ENCODE measurements around the gene LYST. TPM values are rescaled to one million over a fixed set of nuclear protein-coding genes. Genes with fewer than 3 reads are reported as not detected.

The LYST gene
- total and polyA plus RNA-seq, 10 of the 15 experiments (the other 5 are each of a cell fraction or from before 2014, with no cell fraction given) = 3.3 to 28.1 (median 5.6) TPM

DNA sequence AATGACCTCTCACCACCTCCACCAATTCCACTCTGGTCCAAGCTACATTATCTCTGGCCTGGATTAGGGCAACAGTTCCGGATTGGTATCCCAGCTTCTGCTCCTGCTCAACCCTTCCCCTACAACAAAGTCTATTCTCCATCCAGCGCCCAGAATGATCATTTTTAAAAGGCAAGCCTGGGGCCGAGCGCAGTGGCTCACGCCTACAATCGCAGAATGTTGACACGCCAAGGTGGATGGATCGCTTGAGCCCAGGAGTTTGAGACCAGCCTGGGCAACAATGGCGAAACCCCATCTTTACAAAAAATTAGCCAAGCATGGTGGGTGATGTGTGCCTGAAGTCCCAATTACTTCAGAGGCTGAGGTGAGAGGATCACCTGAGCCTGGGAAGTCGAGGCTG is 2.2 kb downstream of the LYST start:
- SMC1A ChIA-PET (ENCODE audit: uncharacterized antibody, unreplicated experiment) = interaction anchor here (1.0 to 8.5 kb wide), 16 partner anchors 11 to 106 kb away, joined by 3 to 84 read pairs (median 10); no protein-coding TSS in a partner anchor
- CTCF ChIA-PET = interaction anchor here (0.6 to 5.0 kb wide), 5 partner anchors 21 to 107 kb away, joined by 3 to 62 read pairs (median 13); no protein-coding TSS in a partner anchor
- H3K9me3 ChIP-seq (replicated peaks; ENCODE audit: control insufficient read depth, insufficient read depth, low read length) = no peaks in the 10 kb centered on the region
- H3K79me2 ChIP-seq (ENCODE audit: control insufficient read depth, insufficient read depth, low read length) = peaks cover 13% of the 10 kb centered on the region
- intact Hi-C loops (cut with micrococcal nuclease; ENCODE audit: unreplicated experiment) = loop anchor here (10.0 kb wide), 1 partner anchor 280 kb away; the partner anchor contains the start of gene GPR137B
- peaks cover 5% of the 10 kb centered on the region; the same call in 1 of the 2 replicates for H3K4me1 ChIP-seq (ENCODE audit: control insufficient read depth, insufficient read depth, low read length)
- no peak for ATAC-seq
- H4K20me1 ChIP-seq (ENCODE audit: control insufficient read depth, insufficient read depth) = no peaks in the 10 kb centered on the region
- H3K9ac ChIP-seq (ENCODE audit: control insufficient read depth, insufficient read depth, low read length) = no peak overlapping the region
- no peaks in the 10 kb centered on the region for H3K27me3 ChIP-seq (replicated peaks in 1 of 2; ENCODE audit: control insufficient read depth in 2 of 2, insufficient read depth in 2 of 2, low read length in 1 of 2)
- WGBS (ENCODE audit: insufficient coverage, insufficient replicate concordance, low lambda C conversion rate, missing lambda C conversion rate) = 93% methylated on average over 10 of the region's 10 CpGs
- POLR2A ChIA-PET = interaction anchor here (0.6 to 1.2 kb wide), 2 partner anchors 11 to 14 kb away, joined by 3 to 4 read pairs; no protein-coding TSS in a partner anchor
- no peak for FAIRE-seq
- in situ Hi-C loops (cut with MboI) = no loop called here
- H3K27ac ChIP-seq (ENCODE audit: control insufficient read depth, insufficient read depth) = no peak overlapping the region
- H3K4me2 ChIP-seq (ENCODE audit: control insufficient read depth, insufficient read depth) = no peak overlapping the region; the same call in 1 of the 2 replicates
- no peaks in the 10 kb centered on the region for H3K36me3 ChIP-seq (ENCODE audit: control insufficient read depth in 2 of 2, insufficient read depth in 2 of 2, low read length in 1 of 2)
- BruUV-seq (replicated peaks) = no TSS peak
- TF ChIP-seq HDGF (IDR thresholded peaks at IDR 0.05) (no peak), ZNF24 (IDR thresholded peaks at IDR 0.05) (no peak), BACH1 (IDR thresholded peaks at IDR 0.05; ENCODE audit: borderline replicate concordance) (no peak), PAX8 (IDR thresholded peaks at IDR 0.05) (no peak)
- TF ChIP-seq, protein P1, sequence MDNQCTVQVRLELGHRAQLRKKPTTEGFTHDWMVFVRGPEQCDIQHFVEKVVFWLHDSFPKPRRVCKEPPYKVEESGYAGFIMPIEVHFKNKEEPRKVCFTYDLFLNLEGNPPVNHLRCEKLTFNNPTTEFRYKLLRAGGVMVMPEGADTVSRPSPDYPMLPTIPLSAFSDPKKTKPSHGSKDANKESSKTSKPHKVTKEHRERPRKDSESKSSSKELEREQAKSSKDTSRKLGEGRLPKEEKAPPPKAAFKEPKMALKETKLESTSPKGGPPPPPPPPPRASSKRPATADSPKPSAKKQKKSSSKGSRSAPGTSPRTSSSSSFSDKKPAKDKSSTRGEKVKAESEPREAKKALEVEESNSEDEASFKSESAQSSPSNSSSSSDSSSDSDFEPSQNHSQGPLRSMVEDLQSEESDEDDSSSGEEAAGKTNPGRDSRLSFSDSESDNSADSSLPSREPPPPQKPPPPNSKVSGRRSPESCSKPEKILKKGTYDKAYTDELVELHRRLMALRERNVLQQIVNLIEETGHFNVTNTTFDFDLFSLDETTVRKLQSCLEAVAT (IDR thresholded peaks at IDR 0.05) = peak; percentile 88
- TF ChIP-seq, protein P2, sequence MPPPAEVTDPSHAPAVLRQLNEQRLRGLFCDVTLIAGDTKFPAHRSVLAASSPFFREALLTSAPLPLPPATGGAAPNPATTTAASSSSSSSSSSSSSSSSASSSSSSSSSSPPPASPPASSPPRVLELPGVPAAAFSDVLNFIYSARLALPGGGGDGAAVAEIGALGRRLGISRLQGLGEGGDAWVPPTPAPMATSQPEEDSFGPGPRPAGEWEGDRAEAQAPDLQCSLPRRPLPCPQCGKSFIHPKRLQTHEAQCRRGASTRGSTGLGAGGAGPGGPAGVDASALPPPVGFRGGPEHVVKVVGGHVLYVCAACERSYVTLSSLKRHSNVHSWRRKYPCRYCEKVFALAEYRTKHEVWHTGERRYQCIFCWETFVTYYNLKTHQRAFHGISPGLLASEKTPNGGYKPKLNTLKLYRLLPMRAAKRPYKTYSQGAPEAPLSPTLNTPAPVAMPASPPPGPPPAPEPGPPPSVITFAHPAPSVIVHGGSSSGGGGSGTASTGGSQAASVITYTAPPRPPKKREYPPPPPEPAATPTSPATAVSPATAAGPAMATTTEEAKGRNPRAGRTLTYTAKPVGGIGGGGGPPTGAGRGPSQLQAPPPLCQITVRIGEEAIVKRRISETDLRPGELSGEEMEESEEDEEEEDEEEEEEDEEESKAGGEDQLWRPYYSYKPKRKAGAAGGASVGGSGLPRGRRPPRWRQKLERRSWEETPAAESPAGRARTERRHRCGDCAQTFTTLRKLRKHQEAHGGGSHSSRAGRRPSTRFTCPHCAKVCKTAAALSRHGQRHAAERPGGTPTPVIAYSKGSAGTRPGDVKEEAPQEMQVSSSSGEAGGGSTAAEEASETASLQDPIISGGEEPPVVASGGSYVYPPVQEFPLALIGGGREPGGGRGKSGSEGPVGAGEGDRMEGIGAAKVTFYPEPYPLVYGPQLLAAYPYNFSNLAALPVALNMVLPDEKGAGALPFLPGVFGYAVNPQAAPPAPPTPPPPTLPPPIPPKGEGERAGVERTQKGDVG (CRISPR knock-in tag; IDR thresholded peaks at IDR 0.05) = no peak
- H3K4me3 ChIP-seq = no peak overlapping the region; the same call in 1 of the 2 replicates
- RAD21 ChIA-PET (ENCODE audit: unreplicated experiment) = interaction anchor here (1.4 to 3.2 kb wide), 5 partner anchors 22 to 108 kb away, joined by 5 to 65 read pairs (median 26); no protein-coding TSS in a partner anchor
- no peak overlapping the region for H2AFZ ChIP-seq (ENCODE audit: control insufficient read depth, low read depth, low read length)
- DNase-seq (ENCODE audit: low read depth, low spot score) = no peak
